GM19438 (cell line): Measurements from ENCODE around the gene NR6A1.
"Not testable (repeated sequence)": the region's sequence is repeated elsewhere in the genome, so short reads cannot be mapped to it uniquely, and the experiment has no call there.

Experiments
- ATAC-seq: cut with Tn5 transposase; IDR thresholded peaks from one replicate; pipeline ENCODE4 v1.9.1; 2021; ENCODE audit warnings: low read depth; ENCODE audit not compliant: unreplicated experiment

The NR6A1 gene

DNA sequence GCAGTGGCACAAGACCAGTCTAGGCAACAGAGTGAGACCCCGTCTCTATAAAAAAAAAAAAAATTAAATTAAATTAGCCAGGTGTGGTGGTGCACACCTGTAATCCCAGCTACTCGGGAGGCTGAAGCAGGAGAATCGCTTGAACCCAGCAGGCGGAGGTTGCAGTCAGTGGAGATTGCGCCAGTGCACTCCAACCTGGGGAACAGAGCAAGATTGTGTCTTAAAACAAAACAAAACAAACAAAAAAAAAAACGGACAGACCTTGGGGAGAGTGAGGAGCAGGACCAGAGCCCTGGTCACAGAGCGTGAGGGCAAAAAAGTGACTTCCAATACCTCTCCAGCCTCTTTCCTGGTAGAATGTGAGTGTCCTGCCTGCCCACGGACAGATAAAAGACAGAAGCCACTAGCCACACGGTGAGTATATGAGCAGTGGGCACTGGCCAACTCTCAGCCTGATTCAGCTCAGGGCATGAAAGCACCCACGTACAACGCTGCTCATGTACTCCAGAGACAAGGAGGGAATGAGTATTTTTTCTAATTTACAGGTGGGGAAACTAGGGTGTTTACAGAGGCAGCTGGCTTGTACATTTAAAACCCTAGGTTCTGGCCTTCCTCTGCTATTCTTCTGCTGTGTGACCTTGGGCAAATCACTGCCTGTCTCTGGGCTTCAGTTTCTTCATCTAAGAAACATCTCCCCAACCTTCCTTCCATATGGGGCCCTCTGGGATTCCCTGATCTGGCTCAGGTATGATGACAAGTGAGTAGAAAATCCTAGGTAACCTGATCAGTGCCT, 7.7 kb upstream of the NR6A1 start:
- ATAC-seq, result no peak

DNA sequence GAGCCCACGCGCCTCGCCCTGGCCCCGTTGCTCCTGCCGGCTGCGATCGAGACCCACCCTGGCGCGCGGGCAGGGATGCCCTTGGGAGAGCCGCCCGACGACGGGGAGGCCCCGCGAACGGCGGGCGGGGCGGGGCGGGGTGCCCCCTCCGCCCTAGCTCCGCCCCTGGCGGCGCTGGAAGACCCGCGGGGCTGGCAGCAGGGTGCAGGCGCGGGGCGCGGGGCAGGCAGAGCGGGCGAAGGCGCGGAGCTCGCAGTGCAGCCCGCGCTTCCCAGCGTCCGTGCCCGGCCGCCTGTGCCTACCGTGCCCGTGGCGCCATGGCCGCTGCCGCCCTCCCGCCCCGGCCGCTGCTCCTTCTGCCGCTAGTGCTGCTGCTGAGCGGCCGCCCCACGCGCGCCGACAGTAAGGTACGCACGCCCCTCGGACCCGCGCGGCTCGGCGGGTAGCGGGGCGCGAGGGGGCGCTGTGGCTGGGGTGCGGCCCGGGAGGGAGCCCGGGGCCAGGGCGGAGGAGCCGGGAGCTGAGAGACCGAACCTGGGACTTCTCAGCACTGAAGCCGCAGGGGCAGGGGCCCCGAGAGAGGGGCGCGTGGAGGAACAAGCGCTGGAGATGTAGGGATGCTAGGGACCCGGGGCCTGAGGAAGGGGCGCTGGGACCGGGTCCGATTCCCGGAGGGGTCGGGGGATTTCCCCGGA, 6.0 kb upstream of the NR6A1 start, which contains the start of gene OLFML2A:
TSS of gene OLFML2A (plus strand) at position 180 of the 695 bp plus-strand sequence. CDS start at position 318, 138 bp downstream.
- no peak for ATAC-seq

DNA sequence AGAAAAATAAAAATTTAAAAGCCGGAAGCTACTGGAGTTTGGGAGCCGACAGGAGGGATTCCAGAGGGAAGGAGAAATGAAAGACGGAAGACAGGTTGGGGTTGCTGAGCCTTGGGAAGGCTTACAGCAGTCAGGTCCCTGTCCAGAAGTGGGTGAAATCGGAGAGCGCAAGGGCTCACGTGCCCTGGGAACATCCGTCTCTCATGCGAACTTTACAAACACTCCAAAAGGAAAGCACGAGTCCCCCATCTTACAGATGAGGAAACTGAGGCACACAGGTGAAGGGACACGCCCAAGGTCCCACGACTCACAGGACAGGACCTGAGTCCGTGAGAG, 5.5 kb upstream of the NR6A1 start:
- ATAC-seq, result no peak

DNA sequence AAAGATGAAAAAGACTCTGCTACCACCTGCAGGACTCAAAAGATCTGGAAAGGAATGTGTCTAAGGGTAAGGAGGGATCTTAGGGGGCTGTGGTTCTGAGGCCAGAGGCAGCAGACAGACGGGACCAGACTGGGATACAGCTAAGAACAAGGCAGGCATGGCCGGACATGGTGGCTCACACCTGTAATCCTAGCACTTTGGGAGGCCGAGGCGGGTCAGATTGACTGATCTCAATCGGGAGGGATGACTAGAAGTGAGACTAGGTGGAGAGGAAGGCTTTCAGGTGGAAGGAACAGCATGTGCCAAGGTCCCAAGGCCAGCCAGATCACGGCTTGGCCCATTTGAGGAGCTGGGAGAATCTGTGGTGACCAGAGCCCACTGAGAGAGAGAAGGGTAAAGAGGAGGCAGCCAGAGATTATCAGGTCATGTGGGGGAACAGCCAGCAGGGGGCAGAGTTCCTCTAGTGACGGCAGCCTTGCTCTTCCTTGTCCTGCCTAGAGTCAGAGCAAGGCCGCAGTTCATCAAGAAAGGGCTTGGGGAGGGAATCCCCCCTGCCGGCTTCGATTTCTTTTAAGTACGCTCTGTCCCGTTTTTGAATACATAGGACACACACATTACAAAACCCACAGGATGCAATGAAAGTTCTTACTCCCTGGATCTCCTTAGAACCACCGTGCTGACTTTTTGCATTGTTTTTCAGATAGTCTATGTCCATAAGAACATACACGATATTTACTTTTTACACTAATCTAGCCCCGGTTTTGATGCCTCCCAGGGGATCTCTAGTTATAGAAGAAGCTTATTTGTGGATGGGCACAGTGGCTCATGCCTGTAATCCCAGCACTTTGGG, 3.2 kb upstream of the NR6A1 start:
- no peak for ATAC-seq

DNA sequence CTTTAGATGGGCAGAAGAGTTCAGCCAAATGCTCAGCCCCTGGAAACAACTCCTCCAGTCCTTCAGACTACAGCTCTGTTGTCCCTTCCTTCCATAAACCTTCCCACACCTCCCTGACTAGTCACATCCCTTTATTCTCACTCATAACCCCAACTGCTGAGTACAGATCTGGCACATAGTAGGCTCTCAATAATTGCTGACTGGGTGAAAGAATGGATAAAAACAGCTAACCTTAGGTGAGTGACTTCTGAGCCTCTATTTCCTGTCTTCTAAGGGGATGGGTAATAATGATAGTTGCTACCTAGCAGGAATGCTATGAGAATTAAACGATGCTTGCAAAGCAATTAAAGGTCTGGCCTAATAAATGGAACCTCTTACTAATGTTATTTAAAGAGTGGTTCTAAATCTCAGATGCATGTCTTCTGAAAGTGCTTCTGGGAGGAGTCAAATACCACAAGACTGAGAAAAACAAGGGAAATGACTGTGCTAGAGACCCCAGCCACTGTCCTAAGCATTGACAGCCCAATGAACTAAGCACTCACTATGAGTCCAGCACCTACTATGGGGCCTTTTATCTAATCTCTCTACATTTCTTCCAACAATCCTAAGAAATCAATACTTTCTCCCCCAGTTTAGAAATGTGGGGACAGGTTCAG, 2.5 kb upstream of the NR6A1 start:
- no peak for ATAC-seq

DNA sequence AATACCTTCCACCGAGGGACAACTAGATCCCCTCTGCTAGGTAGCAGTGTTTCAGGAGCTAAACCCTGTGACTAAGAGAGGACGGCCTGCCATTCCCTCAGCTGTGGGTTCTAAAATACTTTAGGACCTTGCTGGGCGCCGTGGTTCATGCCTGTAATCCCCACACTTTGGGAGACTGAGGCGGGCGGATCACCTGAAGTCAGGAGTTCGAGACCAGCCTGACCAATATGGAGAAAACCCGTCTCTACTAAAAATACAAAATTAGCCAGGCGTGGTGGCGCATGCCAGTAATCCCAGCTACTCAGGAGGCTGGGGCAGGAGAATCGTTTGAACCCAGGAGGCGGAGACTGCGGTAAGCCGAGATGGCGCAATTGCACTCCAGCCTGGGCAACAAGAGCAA, 1.8 kb upstream of the NR6A1 start:
- not testable (repeated sequence) for ATAC-seq

DNA sequence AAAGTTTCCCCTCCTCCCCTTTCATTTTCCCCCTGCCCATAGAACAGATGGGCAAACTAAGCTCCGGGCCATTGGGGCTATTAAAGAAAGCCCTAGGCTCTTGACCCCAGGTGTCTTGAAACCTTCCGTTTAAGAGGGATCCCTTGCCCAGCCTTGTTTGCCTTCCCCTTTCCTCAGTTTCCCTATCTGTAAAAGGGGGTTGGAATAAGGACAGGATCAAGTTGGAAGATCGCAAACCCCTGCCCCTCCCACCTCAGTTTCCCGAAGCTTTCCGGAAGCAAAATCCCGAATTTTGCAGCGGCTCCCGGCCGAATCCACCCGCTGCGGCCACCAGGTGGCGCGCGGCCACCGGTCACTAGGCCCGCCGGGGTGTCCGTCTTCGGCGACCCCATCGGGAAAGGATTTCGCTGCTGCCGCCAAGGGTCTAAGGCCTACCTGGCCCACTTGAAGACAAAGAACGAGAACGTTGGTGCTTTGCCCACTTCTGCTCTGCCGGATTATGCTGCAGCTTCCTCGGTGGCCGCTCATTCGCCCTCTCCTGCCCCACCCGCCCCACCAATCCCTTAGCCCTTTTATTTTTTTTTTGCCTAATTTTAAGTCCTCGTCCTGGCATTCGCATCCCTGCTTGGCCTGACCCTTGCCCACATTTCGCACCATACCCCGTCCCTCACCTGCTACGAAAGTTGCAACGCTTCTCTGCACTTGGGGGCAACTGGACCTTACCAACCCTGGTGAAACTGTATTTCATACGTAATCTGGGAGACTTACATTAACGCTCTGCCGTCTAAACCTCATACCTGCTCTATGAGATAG, 962 bp upstream of the NR6A1 start:
- ATAC-seq, result no peak

DNA sequence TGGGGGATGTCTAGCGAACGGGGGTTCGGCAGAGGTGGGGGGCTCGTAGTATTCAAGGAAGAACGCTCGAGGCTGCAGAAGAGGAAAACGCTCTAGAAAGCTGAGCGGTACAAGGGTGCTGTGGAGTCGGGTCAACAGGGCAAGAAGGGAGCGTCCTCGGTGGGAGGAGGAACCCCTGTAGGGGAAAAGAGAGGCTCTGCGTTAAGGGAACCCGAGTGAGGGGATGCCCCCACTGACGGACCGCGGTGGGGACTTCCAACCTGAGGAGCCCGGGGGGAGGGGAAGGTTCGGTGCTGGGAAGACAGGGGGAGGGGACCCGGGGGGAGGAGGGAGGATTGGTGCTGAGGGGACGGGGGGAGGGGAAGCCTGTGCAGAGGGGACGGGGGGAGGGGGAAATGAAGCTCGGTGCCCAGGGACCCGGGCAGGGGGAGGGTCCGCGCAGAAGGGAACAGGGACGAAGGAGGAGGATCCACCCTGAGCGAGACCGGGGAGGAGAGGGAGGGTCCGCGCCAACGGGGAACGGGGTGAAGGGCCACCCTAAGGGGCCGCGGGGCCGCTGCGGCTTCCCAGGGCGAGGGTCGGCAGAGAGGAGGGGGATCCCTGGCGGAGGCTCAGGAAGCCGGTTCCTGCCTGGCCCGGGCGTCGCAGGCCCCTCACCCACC, 621 bp downstream of the NR6A1 start:
- no peak for ATAC-seq

DNA sequence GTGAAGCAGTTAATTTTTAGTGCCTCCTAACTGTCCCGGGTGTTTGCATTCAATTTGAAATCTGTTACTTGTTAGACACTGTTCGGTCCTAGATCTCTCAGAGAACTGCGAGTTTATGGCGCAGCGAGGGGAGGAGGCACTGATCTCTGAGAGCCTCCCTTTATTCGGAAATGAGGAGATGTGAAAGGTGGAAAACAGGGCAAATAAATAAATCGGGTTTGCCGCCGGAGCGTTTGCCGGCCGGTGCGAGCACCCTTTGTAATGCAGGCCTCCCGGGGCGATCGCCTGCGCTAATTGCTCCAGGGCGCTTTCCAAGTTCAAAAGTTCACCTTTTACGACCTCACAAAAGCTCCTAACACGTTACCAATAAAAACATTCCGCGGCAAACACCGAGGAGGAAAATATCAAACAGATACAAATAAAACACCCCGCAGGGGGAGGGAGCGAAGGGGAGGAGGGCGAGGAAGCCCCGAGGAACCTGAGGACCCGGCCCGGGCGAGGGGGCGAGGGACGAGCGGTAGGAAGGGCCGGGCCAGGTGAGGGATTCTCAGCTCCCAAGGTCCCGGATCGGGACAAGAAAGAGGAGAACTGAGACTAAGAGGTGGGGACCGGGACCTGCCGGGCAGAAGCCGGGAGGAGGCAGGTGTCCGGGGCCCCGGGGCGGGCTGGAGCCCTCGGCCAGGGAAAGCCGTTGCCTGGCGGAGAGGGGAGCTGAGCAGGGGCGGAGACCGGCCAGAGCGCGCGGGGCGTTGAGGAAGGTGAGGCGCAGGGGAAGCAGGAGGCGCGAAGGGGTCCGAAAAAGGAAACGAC, 1.4 kb downstream of the NR6A1 start:
- no peak for ATAC-seq

DNA sequence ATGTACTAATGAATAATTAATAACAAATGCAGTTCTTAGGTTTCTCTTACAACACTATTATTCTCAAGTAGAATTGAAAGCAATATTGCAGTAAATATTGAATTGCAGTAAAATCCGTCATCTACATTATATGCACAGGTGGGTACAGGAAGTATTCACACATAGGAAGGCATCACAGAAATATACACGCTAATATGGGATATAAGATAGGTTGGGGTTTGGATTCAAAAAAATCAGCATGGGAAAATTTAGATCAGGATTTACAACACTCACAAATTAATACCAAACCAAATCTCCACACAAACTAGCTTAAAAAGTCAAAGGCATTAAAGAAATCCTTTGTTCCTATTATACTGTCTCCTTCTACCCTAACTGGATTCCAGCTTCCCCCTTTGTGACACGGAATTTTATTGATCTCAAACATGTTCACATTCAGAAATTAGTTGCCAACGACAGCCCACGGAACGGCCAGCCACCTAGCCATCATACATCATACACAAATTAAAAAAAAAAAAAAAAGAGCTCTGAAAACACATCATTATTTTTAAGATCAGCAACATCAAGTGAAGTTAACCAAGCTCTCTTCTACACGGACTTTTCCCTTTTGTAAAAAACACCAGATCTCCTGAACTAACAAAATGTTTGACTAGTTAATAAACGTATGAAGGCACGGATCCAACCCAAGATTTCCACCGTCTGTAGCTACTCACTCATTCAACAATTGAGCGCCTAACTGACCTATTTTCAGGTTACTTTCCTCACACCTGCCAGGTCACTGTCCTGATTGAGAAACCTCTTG, 2.2 kb downstream of the NR6A1 start:
- ATAC-seq, result no peak

DNA sequence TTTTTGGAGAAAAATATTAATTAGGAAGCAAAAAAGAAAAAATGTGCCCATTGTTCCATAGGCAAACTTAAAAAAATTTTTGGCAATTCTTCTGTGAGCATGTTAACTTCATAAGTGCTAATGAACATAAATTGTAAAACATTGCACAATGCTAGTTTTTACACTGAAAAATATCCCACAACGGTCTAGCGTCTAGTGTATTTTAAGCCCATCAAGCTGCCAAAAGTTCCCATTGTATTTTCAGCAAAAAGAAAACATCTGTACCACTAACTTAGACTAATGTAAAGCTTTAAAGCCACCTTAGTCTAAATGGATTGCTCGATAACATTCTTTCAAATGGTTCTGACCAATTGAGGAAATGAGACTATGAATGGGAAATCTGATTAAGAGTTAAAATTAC, 2.8 kb downstream of the NR6A1 start:
- no peak for ATAC-seq

DNA sequence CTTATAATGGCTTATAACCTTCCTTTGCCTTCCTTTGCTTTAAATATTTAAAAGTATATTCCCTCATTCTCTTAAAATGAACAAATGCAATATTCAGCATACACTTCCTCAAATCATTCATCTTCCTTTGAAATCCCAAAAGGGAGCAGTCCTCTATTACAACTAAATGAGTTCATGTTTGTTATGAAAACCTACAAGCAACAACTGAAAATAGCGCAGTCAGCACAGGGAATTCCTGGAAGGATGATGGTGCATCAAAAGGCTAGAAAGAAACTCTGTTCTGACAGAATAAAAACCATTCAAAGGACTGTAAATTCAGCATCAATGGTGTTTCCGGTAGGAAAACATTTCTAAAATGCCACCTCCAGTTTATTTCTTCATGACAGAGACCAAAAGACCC, 3.3 kb downstream of the NR6A1 start:
- ATAC-seq, result no peak

DNA sequence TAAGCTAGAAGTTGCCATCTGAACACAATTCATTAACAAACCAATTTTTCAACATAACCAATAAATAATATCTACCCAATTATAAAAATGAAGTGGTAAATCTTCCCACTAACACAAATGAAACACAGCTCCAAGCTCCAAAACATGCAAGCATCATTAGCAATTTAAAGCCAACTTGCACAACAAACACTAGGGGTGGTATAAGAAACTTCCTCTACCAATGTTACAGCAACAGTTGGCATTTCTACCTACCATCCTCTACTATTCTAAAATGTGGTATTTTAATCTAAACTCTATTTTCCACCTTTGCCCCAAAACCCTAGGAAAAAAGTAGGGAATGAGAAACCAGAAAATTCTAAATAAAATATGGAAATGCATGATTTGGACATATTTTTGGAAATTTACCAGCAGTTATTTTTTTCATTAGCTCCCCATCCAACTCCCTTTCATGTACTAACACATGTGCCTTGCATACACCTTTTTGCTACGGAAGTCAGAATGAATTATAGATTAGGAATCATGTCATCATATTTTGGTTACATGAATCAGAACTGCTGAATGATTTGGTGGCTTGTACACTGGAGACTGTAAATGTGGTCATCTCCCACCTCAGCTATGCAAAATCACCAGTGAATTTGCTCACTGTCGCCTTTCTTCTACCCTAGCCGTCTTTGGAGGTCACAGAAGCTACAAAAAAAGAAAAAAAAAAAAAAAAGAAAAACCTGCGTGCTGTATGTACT, 4.1 kb downstream of the NR6A1 start:
- no peak for ATAC-seq

DNA sequence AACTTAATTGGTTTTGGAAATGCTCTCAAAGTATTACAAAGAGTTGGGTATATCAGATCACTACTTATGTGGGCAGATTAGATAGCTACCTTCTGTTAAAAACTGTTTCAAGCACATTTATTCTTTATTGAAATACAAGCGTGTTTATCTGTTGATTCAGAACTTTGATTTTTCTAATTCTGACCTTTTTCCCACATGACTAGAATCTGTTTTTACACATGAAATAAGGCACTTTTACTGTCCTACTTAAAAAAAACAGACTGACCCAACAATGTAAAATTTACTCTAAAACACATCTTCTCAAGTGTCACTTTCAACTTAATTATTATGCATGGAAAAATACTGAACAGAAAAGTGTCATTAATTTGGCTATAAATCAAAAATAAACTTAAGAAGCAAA, 4.8 kb downstream of the NR6A1 start:
- ATAC-seq, result no peak

DNA sequence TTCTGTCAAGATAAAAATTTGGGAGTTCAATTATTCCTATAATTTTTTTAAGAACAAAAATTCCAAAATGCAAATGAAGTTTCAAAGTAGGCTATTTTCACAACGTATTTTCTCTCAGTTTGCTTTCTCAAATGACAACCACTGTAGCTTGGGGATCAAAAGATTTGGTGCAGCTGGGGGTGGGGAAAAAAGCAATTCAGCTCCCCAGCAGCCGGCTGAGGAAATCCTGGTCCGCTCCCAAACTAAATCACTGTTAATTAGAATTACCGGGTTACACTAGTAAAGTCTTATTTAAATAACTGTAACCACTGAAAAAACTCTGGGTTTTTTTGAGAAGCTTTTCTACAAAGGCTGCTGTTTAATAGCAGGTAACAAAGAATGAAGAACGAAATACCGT, 5.7 kb downstream of the NR6A1 start:
- ATAC-seq, result no peak

DNA sequence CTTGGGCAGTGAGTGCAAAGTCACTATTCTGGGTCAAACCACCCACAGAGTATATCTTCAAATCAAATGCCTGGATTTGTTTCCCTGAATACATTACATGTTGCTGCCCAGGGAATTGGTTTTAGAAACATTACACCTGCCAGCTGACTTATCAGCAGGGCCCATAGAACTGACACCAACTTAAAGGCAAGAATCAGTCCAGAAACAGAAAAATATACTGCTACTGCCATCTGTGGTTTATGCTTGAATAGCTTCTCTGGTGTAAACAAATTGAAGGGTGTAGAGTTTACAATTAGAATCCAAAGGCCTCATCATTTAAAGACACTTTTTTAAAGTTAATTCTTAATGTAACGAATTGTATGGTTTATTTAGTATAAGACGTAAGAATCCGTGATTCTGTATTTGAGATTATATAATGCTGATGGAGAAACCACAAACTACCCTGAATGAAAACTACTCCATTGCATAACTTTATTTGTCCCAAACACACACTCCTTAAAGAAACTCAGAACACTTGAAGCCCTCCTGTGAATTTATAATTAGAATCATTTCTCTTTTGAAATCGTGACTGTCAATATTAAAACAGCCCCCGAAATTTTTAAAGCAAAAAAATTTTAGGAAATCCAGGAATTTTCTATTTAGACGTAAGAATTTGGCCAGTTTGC, 6.2 kb downstream of the NR6A1 start:
- peak; percentile 67 for ATAC-seq

DNA sequence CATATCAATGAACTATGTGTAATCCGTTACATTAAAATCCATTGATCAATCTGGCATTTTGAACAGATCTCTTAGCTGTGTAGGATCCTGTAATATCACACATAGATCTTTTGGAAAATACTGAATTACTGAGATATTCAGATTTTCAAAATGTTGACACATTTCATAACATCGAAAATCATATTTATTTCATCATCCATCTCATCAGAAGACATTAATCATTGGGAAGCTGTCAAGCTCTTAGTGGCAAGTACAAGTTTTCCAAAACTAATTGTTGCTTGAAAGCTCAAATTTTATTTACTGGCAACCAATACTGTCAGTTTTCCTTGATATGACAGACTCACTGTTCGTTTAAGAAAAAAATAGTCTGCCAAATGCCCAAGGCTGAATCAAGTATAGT, 8.5 kb downstream of the NR6A1 start:
- no peak for ATAC-seq
